ENCODE data around the gene SRRD.

DNA sequence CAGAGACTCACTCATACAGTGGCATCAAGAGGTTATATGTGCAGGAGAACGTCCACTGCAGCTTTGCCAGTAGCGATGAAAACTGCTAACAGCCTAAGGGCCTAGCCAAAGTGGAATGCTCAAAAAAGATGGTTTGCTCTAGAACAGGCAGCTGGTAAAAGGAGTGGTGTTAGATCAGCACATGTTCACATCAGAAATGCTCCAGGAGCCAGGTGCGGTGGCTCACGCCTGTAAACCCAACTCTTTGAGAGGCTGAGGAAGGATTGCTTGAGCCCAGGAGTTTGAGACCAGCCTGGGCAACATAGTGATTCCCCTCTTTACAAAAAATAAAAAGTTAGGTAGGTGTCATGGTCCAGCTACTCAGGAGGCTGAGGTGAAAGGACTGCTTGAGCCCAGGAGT, 38.9 kb downstream of the SRRD start:
- TF ChIP-seq SUZ12 (IDR thresholded peaks at IDR 0.05; ENCODE audit: extremely low read depth, insufficient read depth, insufficient read length) (no peak), ZNF274 (IDR thresholded peaks at IDR 0.05; ENCODE audit: low read depth, low read length) (no peak)

Data from NT2/D1 (cell line).